ENCODE measurements around the gene ZNF491.

ZNF491 gene

GRCh38 chr19:11780431-11781020 is 17.8 kb upstream of the ZNF491 start:
- TF ChIP-seq CTCF (IDR thresholded peaks at IDR 0.05; ENCODE audit: borderline replicate concordance, control extremely low read depth, extremely low read depth, insufficient read depth, missing control alignments) = no peak
- in situ Hi-C loops (cut with MboI; ENCODE audit: low sequenced_read_pairs, unreplicated experiment) = no loop called here

GRCh38 chr19:11781295-11782057 is 16.8 kb upstream of the ZNF491 start:
- no peak for DNase-seq (ENCODE audit: low spot score)
- no peak for TF ChIP-seq CTCF (IDR thresholded peaks at IDR 0.05; ENCODE audit: borderline replicate concordance, control extremely low read depth, extremely low read depth, insufficient read depth, missing control alignments)
- in situ Hi-C loops (cut with MboI; ENCODE audit: low sequenced_read_pairs, unreplicated experiment) = no loop called here

More at GRCh38 chr19:11780431-11781020, 17.8 kb upstream of the ZNF491 start:
- DNase-seq (ENCODE audit: low spot score) = no peak

- TF ChIP-seq CTCF (IDR thresholded peaks at IDR 0.05; ENCODE audit: borderline replicate concordance, control extremely low read depth, extremely low read depth, insufficient read depth, missing control alignments) = no peak
- no peak for DNase-seq (ENCODE audit: low spot score)
- in situ Hi-C loops (cut with MboI; ENCODE audit: low sequenced_read_pairs, unreplicated experiment) = no loop called here
Measured at GRCh38 chr19:11783767-11784166, 14.6 kb upstream of the ZNF491 start.

GRCh38 chr19:11784356-11784755 is 14.0 kb upstream of the ZNF491 start:
- DNase-seq (ENCODE audit: low spot score) = no peak
- TF ChIP-seq CTCF (IDR thresholded peaks at IDR 0.05; ENCODE audit: borderline replicate concordance, control extremely low read depth, extremely low read depth, insufficient read depth, missing control alignments) = no peak
- in situ Hi-C loops (cut with MboI; ENCODE audit: low sequenced_read_pairs, unreplicated experiment) = no loop called here

- no peak for DNase-seq (ENCODE audit: low spot score)
- no peak for TF ChIP-seq CTCF (IDR thresholded peaks at IDR 0.05; ENCODE audit: borderline replicate concordance, control extremely low read depth, extremely low read depth, insufficient read depth, missing control alignments)
- in situ Hi-C loops (cut with MboI; ENCODE audit: low sequenced_read_pairs, unreplicated experiment) = no loop called here
Measured at GRCh38 chr19:11787536-11787935, 10.8 kb upstream of the ZNF491 start.

GRCh38 chr19:11792942-11793341 is 5.4 kb upstream of the ZNF491 start:
- in situ Hi-C loops (cut with MboI; ENCODE audit: low sequenced_read_pairs, unreplicated experiment) = no loop called here
- DNase-seq (ENCODE audit: low spot score) = no peak

More at GRCh38 chr19:11792942-11793341, 5.4 kb upstream of the ZNF491 start:
- TF ChIP-seq CTCF (IDR thresholded peaks at IDR 0.05; ENCODE audit: borderline replicate concordance, control extremely low read depth, extremely low read depth, insufficient read depth, missing control alignments) = no peak
